ENCODE results near the gene FAM107A. TPM values are rescaled to one million over a fixed set of nuclear protein-coding genes. Genes with fewer than 3 reads are reported as not detected.

FAM107A gene
- total and polyA plus RNA-seq, 2 of the 13 experiments (the other 11 are each of a cell fraction or from before 2014, with no cell fraction given) = not detected

DNA sequence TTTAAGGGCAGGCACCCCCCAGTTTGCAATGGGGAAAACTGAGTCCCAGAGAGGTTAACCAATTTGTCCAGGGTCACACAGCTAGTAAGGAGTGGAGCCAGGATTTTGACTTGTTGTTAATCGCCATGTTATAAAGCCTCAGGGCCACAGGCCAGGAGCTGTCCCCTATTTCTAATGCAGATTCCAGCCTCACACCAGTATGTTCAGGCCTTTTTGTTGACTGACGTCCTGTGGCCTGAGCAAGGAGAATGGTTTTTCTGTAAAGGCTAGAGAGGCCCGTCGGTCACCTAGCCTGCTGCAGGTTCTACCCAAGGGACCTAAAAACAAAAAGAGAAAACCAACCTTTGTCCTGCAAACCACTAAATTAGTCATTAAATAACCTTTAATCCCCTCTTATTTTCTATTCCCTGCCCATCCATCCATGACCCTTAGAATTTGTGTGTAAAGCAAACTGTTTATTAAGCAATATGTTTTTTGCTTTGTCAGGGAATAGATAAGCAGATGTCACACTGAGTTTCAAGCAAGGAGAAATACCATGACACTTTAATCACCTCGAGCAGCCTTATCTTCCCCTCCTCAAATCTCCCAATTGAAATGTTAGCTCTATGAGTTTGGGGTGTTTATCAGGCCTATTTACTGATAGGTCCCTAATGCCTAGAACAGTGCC is 54.3 kb downstream of the FAM107A start (continued):
- no peak for TF ChIP-seq PAWR (CRISPR knock-in tag; IDR thresholded peaks at IDR 0.05; ENCODE audit: borderline replicate concordance)
- no peak for TF ChIP-seq IKZF1 (IDR thresholded peaks at IDR 0.05)
- TF ChIP-seq SMYD3 (CRISPR knock-in tag; IDR thresholded peaks at IDR 0.05) = no peak
- TF ChIP-seq FOXC1 (CRISPR knock-in tag; IDR thresholded peaks at IDR 0.05; ENCODE audit: borderline replicate concordance) = no peak
- TF ChIP-seq MAFK (conservative IDR thresholded peaks at IDR 0.05 in 1 of 2, IDR thresholded peaks at IDR 0.05 in 1 of 2; ENCODE audit: low read length in 2 of 2) = peak; percentile 85 to 89
- peak; percentile 30; the same call in 1 of the 2 replicates for TF ChIP-seq FOSL2 (CRISPR knock-in tag; IDR thresholded peaks at IDR 0.05)
- TF ChIP-seq AGO2 (optimal IDR thresholded peaks at IDR 0.05; ENCODE audit: low read depth, low read length) = no peak
- peak; percentile 74; the same call in 1 of the 2 replicates for TF ChIP-seq CEBPB (IDR thresholded peaks at IDR 0.05; ENCODE audit: borderline replicate concordance, low read depth, low read length)
- no peak for TF ChIP-seq FOXP1 (IDR thresholded peaks at IDR 0.05)
- TF ChIP-seq FOXP1 (CRISPR knock-in tag; IDR thresholded peaks at IDR 0.05) = peak; percentile 88; the same call in 1 of the 2 replicates
- no peak for TF ChIP-seq ZNF235 (CRISPR knock-in tag; IDR thresholded peaks at IDR 0.05; ENCODE audit: borderline replicate concordance)
- no peak for TF ChIP-seq BRCA1 (CRISPR knock-in tag; IDR thresholded peaks at IDR 0.05)
- TF ChIP-seq YY1 (IDR thresholded peaks at IDR 0.05; ENCODE audit: insufficient read depth, insufficient replicate concordance, low read depth, low read length) = no peak
- TF ChIP-seq CREM (IDR thresholded peaks at IDR 0.05) = peak; percentile 53; the same call in 1 of the 2 replicates
- TF ChIP-seq CREM (CRISPR knock-in tag; IDR thresholded peaks at IDR 0.05) = no peak
- TF ChIP-seq FOXA1 (IDR thresholded peaks at IDR 0.05) = no peak
- TF ChIP-seq FOXA1 (CRISPR knock-in tag; IDR thresholded peaks at IDR 0.05) = peak; percentile 30; the same call in 1 of the 2 replicates
- TF ChIP-seq MED1 (CRISPR knock-in tag; IDR thresholded peaks at IDR 0.05) = peak; percentile 43
- TF ChIP-seq ZEB1 (IDR thresholded peaks at IDR 0.05; ENCODE audit: insufficient replicate concordance, low read depth) = no peak
- TF ChIP-seq ZNF788 (CRISPR knock-in tag; IDR thresholded peaks at IDR 0.05; ENCODE audit: borderline replicate concordance) = no peak
- 0 out of 2 replicates have a peak, but pooled peaks have one; percentile 5 for TF ChIP-seq SALL1 (CRISPR knock-in tag; IDR thresholded peaks at IDR 0.05)
- no peak; the same call in 1 of the 2 replicates for TF ChIP-seq MBD4 (IDR thresholded peaks at IDR 0.05; ENCODE audit: borderline replicate concordance, low read length)
- no peak for TF ChIP-seq MBNL3 (CRISPR knock-in tag; conservative IDR thresholded peaks at IDR 0.05)
- TF ChIP-seq HMG20A (CRISPR knock-in tag; IDR thresholded peaks at IDR 0.05; ENCODE audit: borderline replicate concordance) = peak; percentile 24; the same call in 1 of the 2 replicates
- TF ChIP-seq ARHGAP35 (CRISPR knock-in tag; IDR thresholded peaks at IDR 0.05; ENCODE audit: borderline replicate concordance) = no peak
- TF ChIP-seq, protein P1, sequence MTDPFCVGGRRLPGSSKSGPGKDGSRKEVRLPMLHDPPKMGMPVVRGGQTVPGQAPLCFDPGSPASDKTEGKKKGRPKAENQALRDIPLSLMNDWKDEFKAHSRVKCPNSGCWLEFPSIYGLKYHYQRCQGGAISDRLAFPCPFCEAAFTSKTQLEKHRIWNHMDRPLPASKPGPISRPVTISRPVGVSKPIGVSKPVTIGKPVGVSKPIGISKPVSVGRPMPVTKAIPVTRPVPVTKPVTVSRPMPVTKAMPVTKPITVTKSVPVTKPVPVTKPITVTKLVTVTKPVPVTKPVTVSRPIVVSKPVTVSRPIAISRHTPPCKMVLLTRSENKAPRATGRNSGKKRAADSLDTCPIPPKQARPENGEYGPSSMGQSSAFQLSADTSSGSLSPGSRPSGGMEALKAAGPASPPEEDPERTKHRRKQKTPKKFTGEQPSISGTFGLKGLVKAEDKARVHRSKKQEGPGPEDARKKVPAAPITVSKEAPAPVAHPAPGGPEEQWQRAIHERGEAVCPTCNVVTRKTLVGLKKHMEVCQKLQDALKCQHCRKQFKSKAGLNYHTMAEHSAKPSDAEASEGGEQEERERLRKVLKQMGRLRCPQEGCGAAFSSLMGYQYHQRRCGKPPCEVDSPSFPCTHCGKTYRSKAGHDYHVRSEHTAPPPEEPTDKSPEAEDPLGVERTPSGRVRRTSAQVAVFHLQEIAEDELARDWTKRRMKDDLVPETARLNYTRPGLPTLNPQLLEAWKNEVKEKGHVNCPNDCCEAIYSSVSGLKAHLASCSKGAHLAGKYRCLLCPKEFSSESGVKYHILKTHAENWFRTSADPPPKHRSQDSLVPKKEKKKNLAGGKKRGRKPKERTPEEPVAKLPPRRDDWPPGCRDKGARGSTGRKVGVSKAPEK (CRISPR knock-in tag; IDR thresholded peaks at IDR 0.05; ENCODE audit: borderline replicate concordance) = no peak
- TF ChIP-seq, protein P2, sequence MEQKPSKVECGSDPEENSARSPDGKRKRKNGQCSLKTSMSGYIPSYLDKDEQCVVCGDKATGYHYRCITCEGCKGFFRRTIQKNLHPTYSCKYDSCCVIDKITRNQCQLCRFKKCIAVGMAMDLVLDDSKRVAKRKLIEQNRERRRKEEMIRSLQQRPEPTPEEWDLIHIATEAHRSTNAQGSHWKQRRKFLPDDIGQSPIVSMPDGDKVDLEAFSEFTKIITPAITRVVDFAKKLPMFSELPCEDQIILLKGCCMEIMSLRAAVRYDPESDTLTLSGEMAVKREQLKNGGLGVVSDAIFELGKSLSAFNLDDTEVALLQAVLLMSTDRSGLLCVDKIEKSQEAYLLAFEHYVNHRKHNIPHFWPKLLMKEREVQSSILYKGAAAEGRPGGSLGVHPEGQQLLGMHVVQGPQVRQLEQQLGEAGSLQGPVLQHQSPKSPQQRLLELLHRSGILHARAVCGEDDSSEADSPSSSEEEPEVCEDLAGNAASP (CRISPR knock-in tag; IDR thresholded peaks at IDR 0.05; ENCODE audit: borderline replicate concordance) = peak; percentile 27; the same call in 1 of the 2 replicates
- TF ChIP-seq ZFY (CRISPR knock-in tag; IDR thresholded peaks at IDR 0.05) = peak; percentile 47
- peak; percentile 87 for TF ChIP-seq HNF4G (IDR thresholded peaks at IDR 0.05; ENCODE audit: borderline replicate concordance, low read depth, low read length)
- no peak for TF ChIP-seq HNF4G (CRISPR knock-in tag; IDR thresholded peaks at IDR 0.05; ENCODE audit: borderline replicate concordance, low read depth)

All from HepG2 (cell line).